Erythroblast (primary cell): ENCODE results near the gene C22orf39.

Experiments used
- DNase-seq, 2 experiments: peaks; one replicate each; lab custom pipeline; 2025; lab: John Stamatoyannopoulos, UW
- GATA1 ChIP-seq: IDR thresholded peaks from 2 replicates; pipeline ENCODE4 v1.6.1; 2011; ENCODE audit warnings: low read depth, mild to moderate bottlenecking, control low read depth, low read length, moderate library complexity
- POLR2A ChIP-seq: IDR thresholded peaks from 2 replicates; pipeline ENCODE4 v1.6.1; 2011; ENCODE audit warnings: mild to moderate bottlenecking, low read length

Gene C22orf39

DNA sequence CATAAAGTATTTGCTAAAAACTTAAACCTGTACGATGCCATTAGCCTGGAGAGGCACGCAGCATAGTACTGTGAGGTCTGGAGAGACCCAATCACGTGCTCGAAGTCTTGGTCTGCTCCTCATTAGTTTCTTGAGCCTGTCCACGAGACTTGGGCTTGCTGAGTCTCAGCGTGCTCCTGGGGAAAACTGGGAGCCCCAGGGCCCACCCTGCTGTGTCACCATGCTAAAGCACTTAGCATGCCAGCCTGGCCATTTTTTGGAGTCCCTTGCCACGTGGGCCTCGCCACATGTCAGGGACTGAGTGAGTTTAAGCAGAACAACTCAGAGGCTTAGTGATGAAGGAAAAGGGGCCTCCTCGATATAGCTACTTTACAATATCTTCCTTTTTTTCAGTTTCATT is 34.8 kb upstream of the C22orf39 start:
- TF ChIP-seq GATA1 (no peak), POLR2A (no peak)
- no peak for DNase-seq

DNA sequence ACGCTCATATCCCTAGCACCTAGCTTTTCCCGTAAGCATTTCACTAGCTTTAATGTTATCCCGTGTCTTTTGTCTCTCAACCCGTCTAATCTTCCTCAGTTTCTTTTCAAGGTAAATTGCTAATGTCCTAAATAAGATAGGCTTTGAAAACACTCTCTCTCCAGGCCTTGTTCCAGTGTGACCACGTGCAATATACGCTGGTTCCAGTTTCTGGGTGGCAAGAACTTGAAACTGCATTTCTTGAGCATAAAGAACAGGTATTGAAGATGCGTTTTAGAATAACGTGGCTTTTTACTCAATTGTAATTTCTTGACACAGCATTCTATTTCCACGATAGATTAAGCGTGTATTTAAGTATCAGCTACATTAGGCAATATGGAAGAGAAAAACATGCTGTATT is 33.3 kb upstream of the C22orf39 start:
- DNase-seq = peak; percentile 22 to 45
- TF ChIP-seq POLR2A (no peak), GATA1 (no peak)

DNA sequence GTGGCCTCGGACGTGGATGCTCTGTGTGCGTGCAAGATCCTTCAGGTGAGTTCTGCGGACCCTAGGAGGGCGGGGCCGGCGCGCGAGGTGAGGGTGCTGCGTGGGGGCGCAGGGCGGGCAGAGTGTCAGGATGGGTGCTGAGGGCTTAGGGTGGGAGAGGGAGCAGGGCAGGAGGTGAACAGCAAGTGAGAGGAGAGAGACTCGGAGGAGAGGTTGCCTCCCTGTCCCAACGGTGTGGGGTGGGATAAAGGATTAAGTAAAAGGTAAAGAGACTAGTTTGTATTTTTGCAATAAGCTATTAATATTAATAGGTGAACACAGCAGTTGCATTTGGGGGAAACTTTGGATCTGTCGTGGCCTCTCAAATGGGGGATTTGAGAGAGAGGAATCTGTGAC is 32.7 kb upstream of the C22orf39 start:
- TF ChIP-seq GATA1 = no peak
- TF ChIP-seq POLR2A = no peak
- peak in 1 of 2 experiments; percentile 62 for DNase-seq

DNA sequence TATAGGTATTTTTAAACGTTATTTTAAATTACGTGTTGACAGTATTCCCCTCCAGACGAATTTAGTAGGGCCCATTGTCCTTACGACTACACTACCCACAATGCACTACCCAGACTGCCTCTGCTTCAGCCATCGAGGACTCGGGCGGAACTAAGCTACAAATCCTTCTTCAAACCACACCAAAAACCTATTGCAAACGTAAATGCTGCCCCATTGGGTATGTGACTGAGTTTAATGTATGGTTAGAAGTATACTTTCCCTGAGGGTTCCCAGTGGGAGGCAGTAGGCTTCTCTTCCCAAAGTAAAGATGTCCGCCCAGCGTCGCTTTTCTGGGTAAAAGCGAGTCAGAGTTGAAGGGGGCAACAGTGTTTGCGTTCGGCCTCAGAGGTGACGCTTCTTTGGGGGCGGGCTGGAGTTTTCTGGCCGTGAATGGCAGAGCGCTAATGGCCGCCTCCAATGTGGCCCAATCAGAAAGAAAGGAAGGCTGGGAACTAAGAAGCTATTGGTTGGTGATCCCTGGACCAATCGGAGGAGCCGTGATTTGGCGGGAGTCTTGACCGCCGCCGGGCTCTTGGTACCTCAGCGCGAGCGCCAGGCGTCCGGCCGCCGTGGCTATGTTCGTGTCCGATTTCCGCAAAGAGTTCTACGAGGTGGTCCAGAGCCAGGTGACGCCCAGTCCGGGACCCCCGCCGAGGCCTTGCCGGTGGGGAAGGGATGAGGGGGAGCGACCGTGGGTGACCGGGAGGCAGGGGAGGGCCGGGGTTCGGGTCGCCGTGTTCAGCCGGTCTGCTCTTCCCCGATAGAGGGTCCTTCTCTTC is 32.1 kb upstream of the C22orf39 start, which contains the start of gene CDC45:
TSS of gene CDC45 (plus strand) at position 566 of the 818 bp plus-strand sequence. CDS start at position 615, 49 bp downstream.
- peak; percentile 98 for DNase-seq
- peak; percentile 67 for TF ChIP-seq POLR2A
- no peak for TF ChIP-seq GATA1

DNA sequence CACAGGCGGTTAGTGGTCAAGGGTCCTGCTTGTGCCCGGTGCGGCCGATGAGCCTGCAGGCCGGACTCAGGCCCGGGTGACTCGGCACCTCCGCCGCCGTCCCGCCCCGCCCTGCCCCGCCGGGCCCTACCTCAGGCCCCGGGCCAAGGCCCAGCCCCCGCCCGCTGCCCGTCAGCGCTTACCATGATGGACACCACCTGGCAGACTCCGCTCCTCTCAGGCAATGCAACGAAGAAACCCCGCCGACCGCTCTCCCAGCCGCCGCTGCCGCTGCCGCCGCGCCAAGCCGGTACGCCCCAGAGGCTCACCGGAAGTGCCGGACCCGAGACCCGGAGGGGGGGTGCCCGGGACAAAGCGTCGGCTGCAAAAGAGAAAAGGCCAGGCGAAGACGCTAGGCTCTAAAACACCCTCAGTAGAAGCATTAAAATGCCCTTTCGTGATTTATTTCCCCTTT is 31.4 kb upstream of the C22orf39 start, which contains the start of gene UFD1:
TSS of gene UFD1 (minus strand) at position 293 of the 454 bp plus-strand sequence. CDS start at position 185, 108 bp downstream.
- DNase-seq = peak; percentile 89 to 94
- no peak for TF ChIP-seq POLR2A
- no peak for TF ChIP-seq GATA1

DNA sequence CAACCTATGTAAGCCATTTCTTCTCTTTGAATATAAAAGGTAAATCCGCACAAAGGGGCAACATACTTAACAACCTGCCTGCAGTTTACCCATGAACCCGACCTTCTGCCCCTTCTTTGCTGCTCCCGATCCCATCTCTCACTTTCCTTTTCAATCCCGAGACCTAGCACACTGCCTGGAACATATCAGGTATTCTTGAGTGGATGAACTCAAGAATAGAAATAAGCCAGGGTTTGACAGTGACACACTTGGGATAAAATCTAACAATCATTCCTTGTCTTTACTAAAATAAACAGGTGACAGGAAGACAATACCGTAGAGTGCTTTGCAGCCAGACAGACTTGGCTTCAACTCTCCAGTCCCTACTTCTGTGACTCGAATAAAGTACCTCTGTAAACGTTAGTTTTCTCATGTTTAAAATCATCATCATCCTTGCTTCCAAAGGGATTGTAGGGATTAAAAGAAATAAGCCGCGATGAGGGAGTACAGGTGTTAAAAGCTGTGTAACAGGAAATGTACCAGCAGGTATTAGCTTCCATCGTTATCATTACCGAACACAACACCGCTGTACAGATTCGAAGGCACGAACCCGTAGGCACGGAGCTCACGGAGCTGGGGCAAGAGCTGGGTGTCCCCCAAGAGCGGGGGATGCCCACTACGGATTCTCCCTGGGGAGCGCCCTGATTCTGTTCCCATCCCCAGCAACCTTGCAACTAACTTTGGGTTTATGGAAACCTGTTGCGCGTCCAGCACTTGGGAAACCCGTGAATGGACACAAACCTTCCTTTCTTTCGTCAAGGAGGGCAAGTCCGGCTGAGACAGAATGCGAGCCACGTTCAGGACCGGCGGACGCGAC is 30.8 kb upstream of the C22orf39 start:
- peak; percentile 63 to 75 for DNase-seq

DNA sequence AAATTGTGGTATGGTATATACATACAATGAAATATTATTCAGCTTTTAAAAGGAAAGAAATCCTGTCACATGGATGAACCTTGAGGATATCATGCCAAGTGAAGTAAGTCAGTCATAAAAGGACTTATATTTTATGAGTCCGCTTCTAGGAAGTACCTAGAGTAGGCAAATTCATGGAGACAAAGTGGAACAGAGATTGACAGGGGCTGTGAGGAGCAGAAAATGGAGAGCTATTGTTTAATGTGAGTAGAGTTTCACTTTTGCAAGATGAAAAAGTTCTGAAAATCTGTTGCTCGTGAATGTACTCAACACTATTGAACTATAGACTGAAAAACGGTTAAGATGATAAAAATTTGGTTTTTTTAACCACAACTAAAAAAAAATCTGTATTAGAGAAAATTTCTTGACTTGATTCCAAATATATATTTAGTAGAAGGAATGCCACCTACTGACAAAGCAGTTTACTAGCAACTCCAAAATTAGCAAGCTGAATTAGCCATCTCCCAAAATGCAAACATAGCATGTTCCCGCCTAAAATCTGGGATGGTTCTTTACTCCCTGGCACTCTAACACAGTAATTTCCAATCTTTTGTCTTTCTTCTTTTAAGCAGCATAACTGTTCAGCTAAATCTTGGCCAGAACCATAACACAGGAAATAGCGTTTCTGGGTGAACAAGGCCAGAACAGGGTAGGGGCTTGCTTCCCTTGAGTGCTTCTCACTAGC is 30.0 kb upstream of the C22orf39 start:
- peak; percentile 27 to 55 for DNase-seq
- TF ChIP-seq GATA1 (no peak), POLR2A (no peak)

More for the DNA sequence above, 30.8 kb upstream of the C22orf39 start:
- no peak for TF ChIP-seq GATA1
- TF ChIP-seq POLR2A = no peak

DNA sequence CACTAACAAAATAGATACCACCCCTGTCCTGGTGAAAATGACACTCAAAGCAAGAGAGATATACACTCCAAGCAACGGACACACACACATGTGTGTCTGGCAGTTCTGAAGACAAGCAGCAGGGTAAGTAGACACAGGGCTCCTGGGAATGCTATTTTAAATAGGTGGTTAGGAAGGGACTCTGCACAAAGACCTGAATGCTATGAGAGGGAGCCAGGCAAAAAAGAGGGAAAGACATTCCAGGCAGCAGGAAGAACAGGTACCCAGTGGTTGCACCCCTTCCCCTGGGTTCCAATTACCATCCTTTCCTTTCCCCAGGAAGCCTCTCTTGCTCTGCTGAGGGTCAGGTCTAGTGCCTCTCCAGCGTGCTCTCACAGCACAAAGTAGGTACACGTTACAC is 28.5 kb upstream of the C22orf39 start:
- TF ChIP-seq GATA1 (no peak), POLR2A (no peak)
- DNase-seq = no peak

DNA sequence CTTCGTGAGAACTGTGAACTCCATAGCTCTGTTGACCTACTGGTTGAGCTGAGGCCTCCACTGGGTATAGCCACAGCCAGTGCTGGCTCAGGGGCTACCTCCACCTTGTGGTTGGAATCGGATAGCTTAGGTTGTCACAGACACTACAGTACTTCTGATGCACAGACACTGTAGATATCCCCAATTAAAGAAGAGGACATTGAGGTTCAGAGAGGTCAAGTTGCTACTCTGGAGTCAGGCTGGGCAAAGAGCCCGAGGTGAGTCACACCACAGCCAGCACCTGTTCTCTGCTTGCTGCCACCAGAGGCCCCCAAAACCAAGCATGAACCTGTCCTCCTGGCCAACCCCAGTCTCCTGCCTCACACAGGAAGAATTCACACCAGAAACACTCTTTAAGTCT is 26.1 kb upstream of the C22orf39 start:
- DNase-seq = peak in 1 of 2 experiments; percentile 16
- TF ChIP-seq POLR2A = no peak
- no peak for TF ChIP-seq GATA1

DNA sequence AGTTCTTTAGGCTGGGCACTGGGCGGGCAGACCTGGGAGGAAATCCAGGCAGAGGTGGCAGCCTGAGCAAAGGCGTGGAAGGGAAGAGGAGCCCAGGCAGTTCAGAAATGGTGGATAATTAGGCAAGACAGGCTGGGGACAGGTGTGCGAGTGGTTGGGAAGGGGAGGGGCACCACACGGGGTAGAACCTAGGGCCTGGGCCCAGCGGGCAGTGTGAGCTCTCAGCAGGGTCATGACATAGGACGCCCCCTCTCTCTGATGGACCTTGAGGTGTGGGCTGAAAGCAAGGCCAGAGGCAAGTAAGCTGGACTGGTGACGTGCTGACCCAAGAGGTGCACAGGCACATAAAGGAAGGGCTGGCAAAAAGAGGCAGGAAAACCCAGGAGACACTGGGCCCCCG is 24.7 kb upstream of the C22orf39 start:
- no peak for TF ChIP-seq GATA1
- no peak for TF ChIP-seq POLR2A
- no peak for DNase-seq

DNA sequence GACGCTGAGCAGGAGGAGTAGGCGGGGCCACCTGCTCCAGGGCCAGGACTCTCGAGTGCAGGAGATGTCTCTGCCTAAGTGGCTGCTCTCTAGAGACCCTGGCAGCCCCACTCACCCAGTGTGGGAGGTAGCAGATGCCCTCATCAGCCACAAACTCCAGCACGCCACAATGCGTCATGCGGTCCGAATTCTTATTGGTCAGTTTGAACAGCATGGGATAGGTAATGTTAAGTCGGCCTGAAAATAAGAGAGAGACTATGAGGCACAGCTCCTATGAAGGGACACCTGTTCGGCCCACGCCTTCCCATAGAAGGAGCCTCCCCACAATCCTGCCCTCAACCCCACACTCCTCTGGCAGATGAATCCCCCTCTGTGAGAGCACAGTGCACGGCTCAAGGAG is 24.1 kb upstream of the C22orf39 start:
- TF ChIP-seq GATA1 (no peak), POLR2A (no peak)

DNA sequence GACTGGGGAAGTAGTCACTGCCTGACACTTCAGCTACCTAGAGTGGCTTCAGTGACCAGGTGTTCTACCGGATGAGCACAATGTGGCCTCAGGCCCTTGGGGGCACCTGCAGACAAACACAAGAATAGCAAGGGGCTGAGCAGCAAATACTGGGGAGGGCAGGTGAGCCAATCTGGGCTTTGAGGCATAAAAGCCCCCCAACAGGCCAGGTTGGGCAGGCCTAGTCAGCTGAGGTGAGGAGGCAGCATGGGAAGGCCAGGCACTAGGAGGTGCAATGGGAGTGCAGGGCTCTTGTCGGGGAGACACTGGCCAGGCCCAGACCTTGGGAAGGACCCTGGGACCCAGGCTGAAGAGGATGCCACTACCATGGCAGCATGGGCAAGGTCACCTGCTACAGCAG is 22.5 kb upstream of the C22orf39 start:
- no peak for TF ChIP-seq GATA1
- no peak for DNase-seq

More for the DNA sequence above, 24.1 kb upstream of the C22orf39 start:
- no peak for DNase-seq

DNA sequence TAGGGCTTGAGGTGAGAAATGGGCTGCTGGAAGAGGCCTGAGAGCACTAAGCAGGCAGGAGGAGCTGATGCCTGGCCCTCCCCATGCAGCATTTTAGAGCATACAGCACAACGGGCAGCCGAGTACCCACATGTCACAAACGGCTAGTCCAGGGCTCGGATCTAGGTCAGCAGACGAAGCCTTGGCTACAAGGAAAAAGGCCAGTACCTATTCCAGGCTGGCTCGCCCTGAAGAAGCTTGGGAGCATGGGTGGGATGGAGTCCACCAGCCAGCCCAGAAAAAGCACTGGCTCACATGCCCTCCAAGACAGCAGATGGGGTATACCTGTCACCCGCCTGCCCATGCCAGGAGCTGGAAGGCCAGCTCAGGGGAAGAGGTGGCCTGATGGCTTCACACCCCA is 21.9 kb upstream of the C22orf39 start:
- no peak for DNase-seq
- TF ChIP-seq POLR2A = no peak
- TF ChIP-seq GATA1 = no peak

DNA sequence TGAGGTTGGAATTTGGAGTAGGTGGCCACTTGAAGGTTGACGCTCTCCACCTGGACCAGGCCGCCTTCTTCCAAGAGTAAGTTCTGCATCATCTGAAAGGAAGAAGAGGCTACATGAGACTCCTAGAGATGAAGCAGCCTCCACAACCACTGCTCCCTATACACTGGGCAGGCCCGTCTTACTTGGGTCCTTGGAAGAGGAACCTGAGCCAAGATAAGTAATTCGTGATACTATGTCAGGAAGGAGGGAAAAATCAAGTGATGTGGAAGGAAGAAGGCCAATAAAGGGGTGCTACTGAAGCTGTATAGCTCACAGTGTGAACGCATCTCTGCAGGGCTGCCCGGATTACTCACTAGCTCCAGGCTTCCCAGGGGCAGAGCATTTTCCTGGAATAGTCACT is 20.4 kb upstream of the C22orf39 start:
- no peak for DNase-seq
- no peak for TF ChIP-seq POLR2A
- no peak for TF ChIP-seq GATA1
